HEK293T (cell line): ENCODE data around the gene CASKIN2.

ENCODE experiments used
- ARNT ChIP-seq: fragments of 450-650 bp; IDR thresholded peaks from 2 replicates; pipeline ENCODE4 v1.6.1; 2017; ENCODE audit warnings: mild to moderate bottlenecking
- CTBP1 ChIP-seq: fragments of 450-650 bp; IDR thresholded peaks from 2 replicates; pipeline ENCODE4 v1.6.1; 2016; ENCODE audit warnings: borderline replicate concordance
- ELF4 ChIP-seq: fragments of 450-650 bp; IDR thresholded peaks from 2 replicates; pipeline ENCODE4 v1.6.1; 2017; ENCODE audit warnings: antibody characterized with exemption
- FOXA1 ChIP-seq: fragments of 450-650 bp; IDR thresholded peaks from 2 replicates; pipeline ENCODE4 v1.6.1; 2016; ENCODE audit warnings: mild to moderate bottlenecking
- FOXK2 ChIP-seq: fragments of 450-650 bp; IDR thresholded peaks from 2 replicates; pipeline ENCODE4 v1.6.1; 2016; ENCODE audit warnings: mild to moderate bottlenecking
- FOXM1 ChIP-seq: fragments of 450-650 bp; IDR thresholded peaks from 2 replicates; pipeline ENCODE4 v1.6.1; 2017; ENCODE audit warnings: mild to moderate bottlenecking, borderline replicate concordance
- HDGF ChIP-seq: fragments of 450-650 bp; IDR thresholded peaks from 2 replicates; pipeline ENCODE4 v1.6.1; 2017; ENCODE audit warnings: antibody characterized with exemption, borderline replicate concordance
- LEF1 ChIP-seq: fragments of 450-650 bp; IDR thresholded peaks from 2 replicates; pipeline ENCODE4 v1.6.1; 2017; ENCODE audit warnings: mild to moderate bottlenecking, borderline replicate concordance
- SP1 ChIP-seq: fragments of 450-650 bp; IDR thresholded peaks from 2 replicates; pipeline ENCODE4 v1.6.1; 2017
- SUZ12 ChIP-seq: fragments of 450-650 bp; IDR thresholded peaks from 2 replicates; pipeline ENCODE4 v1.6.1; 2016; ENCODE audit warnings: mild to moderate bottlenecking
- TARDBP ChIP-seq: fragments of 450-650 bp; IDR thresholded peaks from 2 replicates; pipeline ENCODE4 v1.6.1; 2016
- ZNF384 ChIP-seq: fragments of 450-650 bp; IDR thresholded peaks from 2 replicates; pipeline ENCODE4 v1.6.1; 2016
- TF ChIP-seq, protein P1 (sequence below): fragments of 450-650 bp; IDR thresholded peaks from 2 replicates; pipeline ENCODE4 v1.6.1; 2016

DNA sequence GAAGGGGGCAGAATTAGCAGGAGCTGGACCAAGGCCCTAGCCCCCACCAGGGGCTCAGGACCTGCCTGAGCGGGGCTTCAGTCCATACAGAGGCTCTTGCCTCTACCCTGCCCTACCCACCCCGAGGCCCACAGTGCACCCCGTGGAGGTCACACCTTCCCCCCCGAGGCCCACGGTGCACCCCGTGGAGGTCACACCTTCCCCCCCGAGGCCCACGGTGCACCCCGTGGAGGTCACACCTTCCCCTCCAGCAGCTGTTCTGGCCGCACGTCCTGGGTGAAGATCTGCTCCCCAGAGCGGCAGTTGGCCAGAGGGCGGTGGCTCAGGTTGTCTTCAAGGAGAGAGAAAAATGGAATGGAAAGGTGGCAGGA lies 11.4 kb downstream of the CASKIN2 start:
- TF ChIP-seq TARDBP (no peak), ELF4 (no peak), FOXA1 (no peak), SUZ12 (no peak), ZNF384 (no peak), SP1 (no peak), FOXM1 (no peak), ARNT (no peak), CTBP1 (no peak), LEF1 (no peak), HDGF (no peak), FOXK2 (no peak)
- TF ChIP-seq, protein P1, sequence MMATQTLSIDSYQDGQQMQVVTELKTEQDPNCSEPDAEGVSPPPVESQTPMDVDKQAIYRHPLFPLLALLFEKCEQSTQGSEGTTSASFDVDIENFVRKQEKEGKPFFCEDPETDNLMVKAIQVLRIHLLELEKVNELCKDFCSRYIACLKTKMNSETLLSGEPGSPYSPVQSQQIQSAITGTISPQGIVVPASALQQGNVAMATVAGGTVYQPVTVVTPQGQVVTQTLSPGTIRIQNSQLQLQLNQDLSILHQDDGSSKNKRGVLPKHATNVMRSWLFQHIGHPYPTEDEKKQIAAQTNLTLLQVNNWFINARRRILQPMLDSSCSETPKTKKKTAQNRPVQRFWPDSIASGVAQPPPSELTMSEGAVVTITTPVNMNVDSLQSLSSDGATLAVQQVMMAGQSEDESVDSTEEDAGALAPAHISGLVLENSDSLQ, result no peak
